Activated B cell treated with CpG ODN at 0.5 μM for 24 hours (primary cell): ENCODE data around the gene SH2D4B. TPM values are rescaled to one million over a fixed set of nuclear protein-coding genes. Genes with fewer than 3 reads are reported as not detected.

Experiments
- ATAC-seq: fragments of 200-7000 bp; cut with Tn5 transposase; one replicate; pipeline ENCODE4 v1.10.0; 2021; ENCODE audit warnings: low read depth, mild to moderate bottlenecking, moderate library complexity
- CTCF ChIA-PET: fragments of 350-600 bp; sonication (Branson Sonifier 250); formaldehyde crosslinking; loops from one replicate; lab custom pipeline; 2021; ENCODE audit warnings: antibody characterized with exemption; lab: Charles Lee
- POLR2A ChIA-PET: fragments of 350-600 bp; sonication (Branson Sonifier 250); formaldehyde crosslinking; loops from one replicate; lab custom pipeline; 2021; ENCODE audit warnings: antibody characterized with exemption; lab: Charles Lee
- DNase-seq: peaks from one replicate; pipeline ENCODE4 v3.0.0; 2022
- H3K27ac Mint-ChIP-seq: one replicate; pipeline ENCODE4 v1.8.0; 2020; ENCODE audit warnings: mixed read lengths
- H3K27me3 Mint-ChIP-seq: one replicate; pipeline ENCODE4 v1.8.0; 2021; ENCODE audit warnings: mixed read lengths
- H3K36me3 Mint-ChIP-seq: one replicate; pipeline ENCODE4 v1.8.0; 2021; ENCODE audit warnings: low read depth, mixed read lengths
- H3K4me1 Mint-ChIP-seq: one replicate; pipeline ENCODE4 v1.8.0; 2021; ENCODE audit warnings: mixed read lengths
- H3K4me3 Mint-ChIP-seq: one replicate; pipeline ENCODE4 v1.8.0; 2020; ENCODE audit warnings: mild to moderate bottlenecking, mixed read lengths
- H3K9me3 Mint-ChIP-seq: one replicate; pipeline ENCODE4 v1.8.0; 2020; ENCODE audit warnings: mixed read lengths
- intact Hi-C: fragments of 100-400 bp; cut with micrococcal nuclease; formaldehyde crosslinking; loops from one replicate; pipeline ENCODE4 v1.15.1; 2024
- total RNA-seq: library from RNA; stranded (reverse); gene quantifications from 2 replicates; pipeline ENCODE4 v1.2.3, GENCODE V29; 2022
- TF ChIP-seq, protein P1 (sequence below): fragments of 200-600 bp; IDR thresholded peaks from one replicate; pipeline ENCODE4 v1.8.0; 2022; ENCODE audit warnings: antibody characterized with exemption, mild to moderate bottlenecking

SH2D4B gene
- total RNA-seq, 1 donor from 2014 or later = not detected

DNA sequence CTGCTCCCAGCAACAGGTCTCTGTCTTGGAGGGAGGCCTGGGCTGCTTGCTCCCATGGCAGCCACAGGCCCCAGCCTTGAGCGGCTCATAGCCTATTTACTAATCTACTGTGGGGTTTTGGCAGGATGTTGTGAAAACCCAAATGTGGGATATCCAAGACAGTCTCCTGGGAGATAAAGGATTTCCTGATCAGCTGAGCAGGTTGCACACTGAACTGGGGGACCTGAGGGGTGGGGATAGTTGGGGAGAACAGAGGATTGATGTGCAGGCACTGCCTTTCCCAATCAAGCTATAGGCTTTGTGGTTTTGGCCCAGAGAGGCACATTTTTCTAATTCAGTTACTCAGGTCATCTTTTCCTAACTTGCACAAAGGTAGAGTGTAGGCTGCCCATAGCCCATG lies 92.6 kb downstream of the SH2D4B start:
- H3K9me3 Mint-ChIP-seq = peaks cover 2% of the 10 kb centered on the region
- POLR2A ChIA-PET = no interaction called here
- no peak for ATAC-seq
- no peaks in the 10 kb centered on the region for H3K4me1 Mint-ChIP-seq
- no peak overlapping the region for H3K4me3 Mint-ChIP-seq
- TF ChIP-seq, protein P1, sequence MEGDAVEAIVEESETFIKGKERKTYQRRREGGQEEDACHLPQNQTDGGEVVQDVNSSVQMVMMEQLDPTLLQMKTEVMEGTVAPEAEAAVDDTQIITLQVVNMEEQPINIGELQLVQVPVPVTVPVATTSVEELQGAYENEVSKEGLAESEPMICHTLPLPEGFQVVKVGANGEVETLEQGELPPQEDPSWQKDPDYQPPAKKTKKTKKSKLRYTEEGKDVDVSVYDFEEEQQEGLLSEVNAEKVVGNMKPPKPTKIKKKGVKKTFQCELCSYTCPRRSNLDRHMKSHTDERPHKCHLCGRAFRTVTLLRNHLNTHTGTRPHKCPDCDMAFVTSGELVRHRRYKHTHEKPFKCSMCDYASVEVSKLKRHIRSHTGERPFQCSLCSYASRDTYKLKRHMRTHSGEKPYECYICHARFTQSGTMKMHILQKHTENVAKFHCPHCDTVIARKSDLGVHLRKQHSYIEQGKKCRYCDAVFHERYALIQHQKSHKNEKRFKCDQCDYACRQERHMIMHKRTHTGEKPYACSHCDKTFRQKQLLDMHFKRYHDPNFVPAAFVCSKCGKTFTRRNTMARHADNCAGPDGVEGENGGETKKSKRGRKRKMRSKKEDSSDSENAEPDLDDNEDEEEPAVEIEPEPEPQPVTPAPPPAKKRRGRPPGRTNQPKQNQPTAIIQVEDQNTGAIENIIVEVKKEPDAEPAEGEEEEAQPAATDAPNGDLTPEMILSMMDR = no peak
- intact Hi-C loops = no loop called here
- H3K27ac Mint-ChIP-seq = no peak overlapping the region
- CTCF ChIA-PET = no interaction called here
- H3K36me3 Mint-ChIP-seq = no peaks in the 10 kb centered on the region
- no peak for DNase-seq
- H3K27me3 Mint-ChIP-seq = no peaks in the 10 kb centered on the region

DNA sequence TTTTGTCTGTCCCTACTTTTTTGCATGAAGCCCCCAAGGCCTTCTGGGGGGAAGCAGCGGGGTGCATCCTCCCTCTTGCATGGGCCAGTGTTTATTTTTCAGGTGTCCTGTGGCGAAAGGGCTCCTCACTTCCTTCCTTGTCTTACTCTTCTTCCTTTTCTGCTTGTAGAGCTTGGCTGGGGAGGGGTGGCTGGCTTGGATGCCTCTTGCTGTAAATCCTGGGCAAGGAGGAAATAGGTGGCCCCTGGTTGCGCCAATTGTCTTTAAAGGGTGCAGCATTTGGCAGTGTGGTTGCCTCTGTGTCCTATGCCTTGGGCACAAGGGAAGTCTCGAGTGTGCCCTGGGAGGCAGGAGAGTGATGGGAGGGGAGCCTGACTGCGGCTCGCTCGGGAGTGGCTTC lies 95.0 kb downstream of the SH2D4B start:
- DNase-seq (no peak), ATAC-seq (no peak)
- TF ChIP-seq, protein P1 = no peak
- Mint-ChIP-seq H3K27me3 (no peaks in the 10 kb centered on the region), H3K4me1 (no peaks in the 10 kb centered on the region), H3K9me3 (no peaks in the 10 kb centered on the region), H3K36me3 (no peaks in the 10 kb centered on the region), H3K4me3 (no peak overlapping the region), H3K27ac (no peak overlapping the region)
- intact Hi-C loops = no loop called here
- ChIA-PET POLR2A (no interaction called here), CTCF (interaction anchor here (1.5 kb wide), 1 partner anchor 34 kb away, joined by 3 read pairs; no protein-coding TSS in a partner anchor)

DNA sequence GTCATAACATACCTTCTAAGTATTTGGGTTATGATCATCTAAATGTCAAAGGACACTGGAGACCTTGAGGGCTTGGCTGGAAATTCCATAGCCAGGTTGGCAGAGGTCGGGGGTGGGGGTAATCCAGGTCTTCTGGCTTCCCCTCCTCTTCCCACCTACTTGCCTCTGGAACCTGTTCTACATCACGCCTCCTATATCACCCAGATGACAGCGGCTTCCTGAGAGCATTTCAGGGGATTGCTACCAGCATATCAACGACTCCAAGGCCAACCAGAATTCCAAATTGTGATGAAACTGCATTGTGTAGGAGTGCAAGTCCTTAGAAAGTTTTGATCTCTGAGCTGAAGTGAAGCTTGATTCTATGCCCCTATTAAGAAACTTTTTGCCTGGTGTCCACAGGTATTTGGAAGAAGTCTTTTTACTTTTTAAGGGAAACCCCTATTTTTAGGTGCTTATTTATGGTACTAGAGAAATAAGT lies 95.7 kb downstream of the SH2D4B start:
- no peaks in the 10 kb centered on the region for H3K27me3 Mint-ChIP-seq
- intact Hi-C loops = no loop called here
- TF ChIP-seq, protein P1 = no peak
- DNase-seq (no peak), ATAC-seq (no peak)
- H3K27ac Mint-ChIP-seq = no peak overlapping the region
- CTCF ChIA-PET = interaction anchor here (1.5 kb wide), 1 partner anchor 35 kb away, joined by 3 read pairs; no protein-coding TSS in a partner anchor
- POLR2A ChIA-PET = no interaction called here
- H3K4me3 Mint-ChIP-seq = no peak overlapping the region
- no peaks in the 10 kb centered on the region for H3K4me1 Mint-ChIP-seq
- no peaks in the 10 kb centered on the region for H3K9me3 Mint-ChIP-seq
- no peaks in the 10 kb centered on the region for H3K36me3 Mint-ChIP-seq

DNA sequence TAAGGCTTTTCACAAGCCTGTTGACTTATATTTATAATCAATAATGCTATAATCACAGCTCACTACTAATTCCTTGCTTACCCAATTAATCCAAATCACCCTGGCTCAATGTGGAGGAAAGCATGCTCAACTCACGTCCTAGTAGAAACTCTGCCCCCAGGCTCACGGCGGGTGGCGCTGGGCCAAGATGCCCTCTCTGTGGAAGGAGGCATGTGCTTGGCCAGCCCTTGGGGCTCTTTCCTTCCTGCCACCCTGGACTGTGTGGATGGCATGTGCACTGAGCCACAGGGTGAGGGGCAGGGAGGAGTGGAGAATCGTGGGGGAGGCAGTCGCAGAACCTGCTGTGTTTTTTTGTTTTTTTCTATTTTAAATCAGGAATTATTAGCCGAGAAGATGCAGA lies 96.2 kb downstream of the SH2D4B start:
- no peaks in the 10 kb centered on the region for H3K9me3 Mint-ChIP-seq
- no peak for DNase-seq
- H3K36me3 Mint-ChIP-seq = no peaks in the 10 kb centered on the region
- CTCF ChIA-PET = interaction anchor here (1.5 kb wide), 1 partner anchor 36 kb away, joined by 3 read pairs; no protein-coding TSS in a partner anchor
- no peaks in the 10 kb centered on the region for H3K4me1 Mint-ChIP-seq
- TF ChIP-seq, protein P1 = no peak
- H3K27ac Mint-ChIP-seq = no peak overlapping the region
- POLR2A ChIA-PET = no interaction called here
- no peak overlapping the region for H3K4me3 Mint-ChIP-seq
- H3K27me3 Mint-ChIP-seq = no peaks in the 10 kb centered on the region
- ATAC-seq = no peak
- intact Hi-C loops = no loop called here

DNA sequence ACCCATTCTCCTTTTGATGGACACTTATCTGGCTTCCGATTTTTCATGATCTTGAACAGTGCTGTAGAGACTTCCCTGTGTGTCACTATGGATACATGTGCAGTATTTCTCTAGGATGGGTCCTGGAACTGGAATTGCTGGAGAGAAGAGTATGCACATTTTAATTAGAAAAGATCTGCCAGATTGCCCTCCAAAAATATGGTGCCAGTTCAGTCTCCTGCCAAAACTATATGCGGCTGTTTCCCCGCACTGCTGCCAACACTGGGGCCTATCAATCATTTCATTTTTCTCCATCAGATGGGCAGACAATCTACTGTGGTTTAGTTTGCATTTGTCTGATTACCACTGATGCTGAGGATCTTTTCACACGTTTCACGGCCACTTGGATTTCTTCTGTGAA lies 105.0 kb downstream of the SH2D4B start:
- peaks cover 10% of the 10 kb centered on the region for H3K27me3 Mint-ChIP-seq
- CTCF ChIA-PET = no interaction called here
- H3K27ac Mint-ChIP-seq = no peak overlapping the region
- ATAC-seq (no peak), DNase-seq (no peak)
- POLR2A ChIA-PET = no interaction called here
- H3K4me1 Mint-ChIP-seq = no peaks in the 10 kb centered on the region
- TF ChIP-seq, protein P1 = no peak
- no peaks in the 10 kb centered on the region for H3K9me3 Mint-ChIP-seq
- no peak overlapping the region for H3K4me3 Mint-ChIP-seq
- H3K36me3 Mint-ChIP-seq = no peaks in the 10 kb centered on the region
- intact Hi-C loops = no loop called here
